Adrenal gland (tissue), 12 donors: ENCODE measurements around the gene MUC2. TPM values are rescaled to one million over a fixed set of nuclear protein-coding genes. Genes with fewer than 3 reads are reported as not detected.

Source experiments
- DNase-seq, 7 donors: peaks; one replicate each; pipeline ENCODE4 v3.0.0-alpha.2; 2019 to 2020
- H3K27ac ChIP-seq, 5 donors: fragments of 200-600 bp; sonication (generic) in 4 of 5; 1 replicate in 3 of 5; 2 replicates in 2 of 5; pipeline versions ENCODE4 v1.5.1 to v1.8.0; 2016 to 2020; ENCODE audit warnings: mild to moderate bottlenecking in 1 of 5
- H3K27me3 ChIP-seq: fragments of 200-600 bp; 2 replicates; pipeline ENCODE4 v1.8.0; 2021
- H3K36me3 ChIP-seq, 2 donors: fragments of 200-600 bp; replicated peaks in 1 of 2; 1 replicate in 1 of 2; 2 replicates in 1 of 2; pipeline versions ENCODE4 v1.5.1 to v1.8.0; 2018 to 2022
- H3K4me1 ChIP-seq, 2 donors: fragments of 200-600 bp; replicated peaks in 1 of 2; 1 replicate in 1 of 2; 2 replicates in 1 of 2; pipeline versions ENCODE4 v1.5.1 to v1.8.0; 2018 to 2021
- H3K4me3 ChIP-seq, 4 donors: fragments of 200-600 bp; sonication (generic) in 3 of 4; one replicate each; pipeline ENCODE4 v1.5.1; 2016 to 2018
- H3K9me3 ChIP-seq, 3 donors: fragments of 200-600 bp; sonication (generic) in 1 of 3; replicated peaks in 1 of 3; 1 replicate in 2 of 3; 2 replicates in 1 of 3; pipeline versions ENCODE4 v1.5.1 to v1.8.0; 2016 to 2021
- POLR2A ChIP-seq, 2 donors: fragments of 450-650 bp; IDR thresholded peaks; one replicate each; pipeline ENCODE4 v1.6.1; 2017; ENCODE audit warnings: antibody characterized with exemption in 2 of 2, mild to moderate bottlenecking in 2 of 2, moderate library complexity in 1 of 2
- WGBS, 4 donors: extraction: QIAGEN DNeasy Blood & Tissue Kit in 2 of 4; methylation state at CpG; one replicate each; pipeline versions ENCODE4 v1.1.5 to v1.1.7; 2013 to 2017; 5-methylcytosine and 5-hydroxymethylcytosine counted together
- intact Hi-C, 2 donors: fragments of 100-400 bp; cut with DNase I; formaldehyde crosslinking; loops; one replicate each; pipeline versions ENCODE4 v1.14.1 to v1.15.0; 2022 to 2023
- polyA plus RNA-seq, 3 donors: library from polyadenylated mRNA; stranded (reverse); fragments of 200-250 nt in 2 of 3; fragments of 350-450 nt in 1 of 3; fragmentation: Illumina TruSeq in 1 of 3; extraction: RNeasy Lipid Tissue Mini Kit (QIAGEN cat#74804) in 1 of 3; gene quantifications; one replicate each; pipeline ENCODE4 v1.2.3, GENCODE V29; 2013 to 2014
- total RNA-seq, 9 donors: library from RNA; depleted of rRNA in 4 of 9; stranded (reverse); fragments of >200 nt in 4 of 9; fragments of 120-200 nt in 1 of 9; fragmentation: NEBNext Ultra II Directional in 1 of 9; extraction: Animal tissue kit (Norgen Biotek cat#: 25700) in 1 of 9; gene quantifications; one replicate each; pipeline versions ENCODE4 v1.1.0 to v1.2.4, GENCODE V29; 2013 to 2023
- TF ChIP-seq, protein P1 (sequence below), 6 experiments: fragments of 450-650 bp in 4 of 6; fragments of 200-600 bp in 2 of 6; sonication (generic) in 1 of 6; IDR thresholded peaks; 1 replicate in 5 of 6; 2 replicates in 1 of 6; pipeline versions ENCODE4 v1.5.1 to v1.8.0; 2016 to 2021; ENCODE audit warnings: antibody characterized with exemption in 6 of 6, mild to moderate bottlenecking in 2 of 6, moderate library complexity in 1 of 6
- donor health status: healthy with polysubstance abuse.
- donor health status: Bipolar disorder and iron deficiency.
- donor health status: DM: yes; HTN: yes; CAD: no.
- donor health status: DM: no; HTN: no; CAD: no.
- donor health status: DM: no; HTN: no; CAD: no.
- donor health status: DM: yes; HTN: yes; CAD: no.

The MUC2 gene
- total and polyA plus RNA-seq, 12 donors: under 0.01 to 0.31 (median 0.12) TPM; not detected in 7

DNA sequence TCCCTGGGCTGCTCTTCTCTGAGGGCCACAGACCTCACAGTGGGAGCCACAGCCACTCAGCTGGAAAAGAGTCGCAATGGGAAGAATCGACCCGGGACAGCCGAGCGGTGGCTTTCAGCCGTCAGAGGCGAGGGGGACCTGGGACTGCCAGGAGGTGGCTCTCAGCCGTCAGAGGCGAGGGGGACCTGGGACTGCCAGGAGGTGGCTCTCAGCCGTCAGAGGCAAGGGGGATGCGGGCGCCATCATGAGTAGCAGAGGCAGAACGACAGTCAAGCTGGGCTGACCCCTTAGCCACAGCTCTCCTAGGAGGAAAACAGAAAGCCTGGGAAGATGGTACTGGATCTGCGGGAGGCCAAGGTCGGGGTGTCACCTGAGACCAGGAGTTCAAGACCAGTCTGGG, 14.9 kb upstream of the MUC2 start:
- intact Hi-C loops: no loop called here
- no peak overlapping the region for H3K27ac ChIP-seq
- DNase-seq: no peak
- no peaks in the 10 kb centered on the region for H3K9me3 ChIP-seq
- H3K4me3 ChIP-seq: no peak overlapping the region
- H3K27me3 ChIP-seq: no peaks in the 10 kb centered on the region
- H3K36me3 ChIP-seq: no peaks in the 10 kb centered on the region
- no peak for TF ChIP-seq POLR2A (IDR thresholded peaks at IDR 0.05)
- TF ChIP-seq, protein P1, sequence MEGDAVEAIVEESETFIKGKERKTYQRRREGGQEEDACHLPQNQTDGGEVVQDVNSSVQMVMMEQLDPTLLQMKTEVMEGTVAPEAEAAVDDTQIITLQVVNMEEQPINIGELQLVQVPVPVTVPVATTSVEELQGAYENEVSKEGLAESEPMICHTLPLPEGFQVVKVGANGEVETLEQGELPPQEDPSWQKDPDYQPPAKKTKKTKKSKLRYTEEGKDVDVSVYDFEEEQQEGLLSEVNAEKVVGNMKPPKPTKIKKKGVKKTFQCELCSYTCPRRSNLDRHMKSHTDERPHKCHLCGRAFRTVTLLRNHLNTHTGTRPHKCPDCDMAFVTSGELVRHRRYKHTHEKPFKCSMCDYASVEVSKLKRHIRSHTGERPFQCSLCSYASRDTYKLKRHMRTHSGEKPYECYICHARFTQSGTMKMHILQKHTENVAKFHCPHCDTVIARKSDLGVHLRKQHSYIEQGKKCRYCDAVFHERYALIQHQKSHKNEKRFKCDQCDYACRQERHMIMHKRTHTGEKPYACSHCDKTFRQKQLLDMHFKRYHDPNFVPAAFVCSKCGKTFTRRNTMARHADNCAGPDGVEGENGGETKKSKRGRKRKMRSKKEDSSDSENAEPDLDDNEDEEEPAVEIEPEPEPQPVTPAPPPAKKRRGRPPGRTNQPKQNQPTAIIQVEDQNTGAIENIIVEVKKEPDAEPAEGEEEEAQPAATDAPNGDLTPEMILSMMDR (IDR thresholded peaks at IDR 0.05): no peak
- H3K4me1 ChIP-seq: no peaks in the 10 kb centered on the region
- WGBS, 4 donors: 68 to 94% (median 75%) methylated on average over 5 to 15 of the region's 15 CpGs

DNA sequence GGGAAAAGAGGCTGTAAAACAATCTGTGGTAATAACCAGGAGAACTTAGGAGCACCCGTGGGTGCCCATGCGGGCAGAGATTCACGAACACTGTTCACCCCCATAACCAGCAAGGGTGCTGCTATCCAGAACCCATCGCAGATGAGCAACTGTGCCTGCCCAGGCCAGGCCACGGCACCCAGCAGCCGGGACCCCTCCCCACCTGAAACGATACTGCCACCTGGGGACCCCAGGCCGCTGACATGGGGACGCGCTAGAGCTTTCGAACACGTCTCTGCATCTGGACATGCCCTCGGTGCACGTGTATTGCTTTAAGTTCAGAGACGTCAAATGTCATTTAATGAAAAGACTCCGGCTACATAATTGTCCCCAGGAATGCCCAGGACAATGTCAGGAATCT, 14.3 kb upstream of the MUC2 start:
- no peak overlapping the region for H3K4me3 ChIP-seq
- DNase-seq: peak in 2 of 7 donors; percentile 4 to 13
- H3K27me3 ChIP-seq: no peaks in the 10 kb centered on the region
- intact Hi-C loops: no loop called here
- no peak overlapping the region for H3K27ac ChIP-seq
- no peaks in the 10 kb centered on the region for H3K4me1 ChIP-seq
- 81 to 87% (median 86%) methylated on average over 16 of the region's 16 CpGs for WGBS, 4 donors
- TF ChIP-seq POLR2A (IDR thresholded peaks at IDR 0.05): no peak
- TF ChIP-seq, protein P1 (IDR thresholded peaks at IDR 0.05): no peak
- no peaks in the 10 kb centered on the region for H3K36me3 ChIP-seq
- no peaks in the 10 kb centered on the region for H3K9me3 ChIP-seq

GRCh38 chr11:1060852-1061616, 13.6 kb upstream of the MUC2 start:
- Histone ChIP-seq H3K27me3 (no peaks in the 10 kb centered on the region), H3K4me3 (no peak overlapping the region), H3K36me3 (no peaks in the 10 kb centered on the region), H3K27ac (no peak overlapping the region), H3K9me3 (no peaks in the 10 kb centered on the region), H3K4me1 (no peaks in the 10 kb centered on the region)
- peak in 5 of 7 donors; percentile 11 to 69 (median 45) for DNase-seq
- intact Hi-C loops: no loop called here
- 61 to 66% (median 63%) methylated on average over 18 of the region's 18 CpGs for WGBS, 4 donors
- TF ChIP-seq, protein P1 (IDR thresholded peaks at IDR 0.05): no peak
- no peak for TF ChIP-seq POLR2A (IDR thresholded peaks at IDR 0.05)

DNA sequence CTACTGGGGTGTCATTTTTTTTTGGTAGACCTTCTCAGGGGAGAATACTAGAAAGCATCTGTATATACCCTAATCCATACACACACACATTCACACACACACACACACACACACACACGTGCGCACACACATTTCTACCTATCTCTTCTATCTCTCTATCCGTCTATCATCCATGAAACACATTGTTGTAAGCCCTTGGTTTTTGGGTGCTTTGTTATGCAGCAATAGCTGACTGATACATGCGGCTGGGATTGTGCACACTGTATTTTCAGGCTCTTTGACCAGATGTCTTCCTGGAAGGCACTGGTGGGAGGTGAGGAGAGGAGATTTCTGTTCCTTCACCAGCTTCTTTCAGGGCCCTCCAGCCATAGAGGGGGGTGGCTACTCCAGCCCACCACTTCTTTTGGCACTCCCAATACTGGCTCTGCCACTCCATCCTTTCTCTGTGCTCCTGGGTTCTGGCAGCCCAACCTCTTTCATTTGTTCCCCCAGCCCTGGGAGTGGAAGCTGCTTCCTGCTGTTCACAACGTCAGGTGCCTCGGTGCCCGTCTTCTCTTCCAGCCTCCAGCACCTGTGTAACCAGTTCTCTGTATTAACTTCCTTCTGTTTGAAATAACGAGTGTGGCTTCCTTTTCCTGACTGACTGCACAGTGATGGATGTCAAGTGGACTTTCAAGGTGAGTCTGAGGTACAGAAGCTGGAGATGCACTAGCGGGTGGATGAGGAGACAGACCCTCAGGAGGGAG, 12.4 kb upstream of the MUC2 start:
- H3K4me1 ChIP-seq: no peaks in the 10 kb centered on the region
- H3K27me3 ChIP-seq: no peaks in the 10 kb centered on the region
- no peak for TF ChIP-seq POLR2A (IDR thresholded peaks at IDR 0.05)
- TF ChIP-seq, protein P1 (IDR thresholded peaks at IDR 0.05): no peak
- no peaks in the 10 kb centered on the region for H3K9me3 ChIP-seq
- intact Hi-C loops: no loop called here
- H3K4me3 ChIP-seq: no peak overlapping the region
- WGBS, 4 donors: 57 to 81% (median 76%) methylated on average over 9 of the region's 9 CpGs
- H3K27ac ChIP-seq: no peak overlapping the region
- no peak for DNase-seq
- no peaks in the 10 kb centered on the region for H3K36me3 ChIP-seq
